NCI-H748 (cell line): ENCODE measurements around the gene PPT1.

Experiments used
- DNase-seq: peaks from one replicate; lab custom pipeline; 2025; ENCODE audit not compliant: unreplicated experiment; lab: John Stamatoyannopoulos, UW

Gene PPT1

DNA sequence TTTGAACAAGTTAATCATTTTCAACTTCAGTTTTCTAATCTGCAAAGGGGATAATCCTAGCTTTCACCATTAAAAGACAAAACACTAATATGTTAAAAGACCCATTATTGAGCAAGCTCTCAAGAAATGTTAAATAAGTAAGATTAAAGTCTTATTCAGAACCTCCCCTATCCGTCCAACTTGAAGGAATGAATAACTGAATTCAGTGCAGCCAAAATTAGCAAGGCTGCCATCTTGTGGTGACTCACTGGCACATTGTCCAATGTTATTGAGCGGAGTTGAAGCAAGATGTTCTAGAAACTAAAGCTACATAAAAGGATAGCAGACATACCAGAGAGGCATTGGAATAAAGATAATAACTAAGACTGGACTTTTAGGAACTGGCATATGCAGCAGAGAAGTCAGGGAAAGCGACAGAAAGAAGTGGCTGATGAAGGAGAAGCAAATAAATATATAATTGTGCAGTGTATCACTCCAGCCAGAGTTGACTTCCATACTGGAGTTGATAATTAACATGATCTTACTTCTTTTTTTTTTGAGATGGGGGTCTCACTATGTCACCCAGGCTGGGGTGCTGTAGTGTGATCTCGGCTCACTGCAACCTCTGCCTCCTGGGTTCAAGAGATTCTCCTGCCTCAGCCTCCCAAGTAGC, 64.7 kb downstream of the PPT1 start:
- peak; percentile 93 for DNase-seq

- DNase-seq = no peak
Observed at GRCh38 chr1:40030528-40031135, 66.4 kb downstream of the PPT1 start.

GRCh38 chr1:40029608-40030007, 67.4 kb downstream of the PPT1 start:
- DNase-seq = no peak

DNA sequence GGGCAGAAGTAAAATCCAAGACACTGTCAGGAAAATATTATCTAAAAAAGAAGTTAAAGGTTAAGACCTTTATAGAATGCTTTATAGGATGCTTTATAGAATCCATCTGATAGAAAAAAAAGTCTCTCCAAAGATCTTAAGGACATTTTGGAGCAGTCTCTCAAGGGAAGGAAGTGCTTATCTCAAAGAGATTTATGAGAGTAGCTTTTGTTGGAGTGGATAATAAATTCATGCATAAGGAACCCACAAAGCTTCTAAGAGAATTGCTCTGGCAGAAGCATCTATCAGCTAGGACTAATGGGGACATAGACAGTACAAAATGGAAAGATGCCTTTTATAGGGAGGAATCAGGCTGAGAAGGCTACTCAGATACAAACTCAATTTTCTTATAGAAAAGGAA, 69.4 kb downstream of the PPT1 start:
- no peak for DNase-seq

GRCh38 chr1:40024671-40025070, 72.4 kb downstream of the PPT1 start:
- DNase-seq = no peak

GRCh38 chr1:40023379-40023944, 73.6 kb downstream of the PPT1 start:
- no peak for DNase-seq
